A549 treated with dexamethasone at 1 μM for 4 hours (cell line): ENCODE data around the gene HSPA1B. TPM values are rescaled to one million over a fixed set of nuclear protein-coding genes. Genes with fewer than 3 reads are reported as not detected.

Source experiments
- total RNA-seq: library from RNA; stranded (reverse); fragments of 200-300 nt; extraction: Qiagen RNA extraction; gene quantifications from 5 replicates; pipeline ENCODE4 v1.2.3, GENCODE V29; 2022

The HSPA1B gene
- total RNA-seq, result 73.0 to 177 TPM (median 144 TPM) in 5 replicates

DNA sequence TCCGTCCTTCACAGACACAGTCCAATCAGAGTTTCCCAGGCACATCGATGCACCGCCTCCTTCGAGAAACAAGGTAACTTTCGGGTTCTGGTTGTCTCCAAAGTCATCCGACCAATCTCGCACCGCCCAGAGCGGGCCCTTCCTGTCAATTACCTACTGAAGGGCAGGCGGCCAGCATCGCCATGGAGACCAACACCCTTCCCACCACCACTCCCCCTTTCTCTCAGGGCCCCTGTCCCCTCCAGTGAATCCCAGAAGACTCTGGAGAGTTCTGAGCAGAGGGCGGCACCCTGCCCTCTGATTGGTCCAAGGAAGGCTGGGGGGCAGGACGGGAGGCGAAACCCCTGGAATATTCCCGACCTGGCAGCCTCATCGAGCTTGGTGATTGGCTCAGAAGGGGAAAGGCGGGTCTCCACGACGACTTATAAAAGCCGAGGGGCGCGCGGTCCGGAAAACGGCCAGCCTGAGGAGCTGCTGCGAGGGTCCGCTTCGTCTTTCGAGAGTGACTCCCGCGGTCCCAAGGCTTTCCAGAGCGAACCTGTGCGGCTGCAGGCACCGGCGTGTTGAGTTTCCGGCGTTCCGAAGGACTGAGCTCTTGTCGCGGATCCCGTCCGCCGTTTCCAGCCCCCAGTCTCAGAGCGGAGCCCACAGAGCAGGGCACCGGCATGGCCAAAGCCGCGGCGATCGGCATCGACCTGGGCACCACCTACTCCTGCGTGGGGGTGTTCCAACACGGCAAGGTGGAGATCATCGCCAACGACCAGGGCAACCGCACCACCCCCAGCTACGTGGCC lies at the start of gene HSPA1B:
Gene HSPA1B (plus strand): TSS at position 453 of the 794 bp plus-strand sequence. CDS start 213 bp downstream, at position 666.

GRCh38 chr6:31795616-31796298 lies 31.8 kb upstream of the HSPA1B start, which contains the start of gene VARS1:
TSS of gene VARS1 (minus strand) at chr6:31795752. CDS start at chr6:31795217, 535 bp downstream.

DNA sequence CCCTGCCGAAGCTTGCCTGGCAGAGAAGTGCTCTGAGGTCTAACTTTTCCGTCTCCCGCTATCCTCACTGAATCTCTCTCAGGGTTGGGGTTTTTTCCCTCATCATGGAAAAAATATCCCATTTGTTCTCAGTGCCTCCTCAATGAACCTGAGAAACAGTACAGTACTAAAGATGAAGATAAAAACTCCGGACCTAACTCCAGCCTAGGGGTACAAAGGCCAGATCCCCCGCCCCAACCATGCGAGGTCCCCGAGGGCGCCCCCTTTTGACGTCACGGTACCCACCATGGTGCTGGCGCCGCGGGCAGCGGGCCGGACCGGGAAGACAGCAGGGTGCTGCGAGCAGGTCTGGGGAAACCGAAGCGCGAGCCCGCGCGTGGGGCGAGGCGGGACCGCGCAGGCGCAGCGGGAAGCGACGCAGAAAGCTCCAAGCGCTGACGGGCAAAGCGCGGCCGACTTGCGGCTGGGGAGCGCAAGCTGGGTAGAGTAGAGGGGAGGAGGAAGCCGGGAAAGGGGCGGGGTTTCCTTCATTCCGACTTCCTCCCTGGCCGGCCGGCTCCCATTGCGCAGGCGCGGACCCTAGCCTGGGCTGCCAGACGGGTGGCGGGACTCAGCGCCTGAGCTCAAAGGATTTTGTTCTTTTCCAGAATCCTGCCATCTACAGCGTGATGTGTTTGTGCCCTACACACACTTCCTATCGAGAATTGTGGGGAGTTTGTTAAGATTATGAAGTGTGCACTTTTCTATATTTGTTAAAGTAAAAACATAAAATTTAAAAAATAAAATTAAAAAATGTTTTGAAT lies 20.9 kb upstream of the HSPA1B start, which contains the start of gene LSM2:
Gene LSM2 (minus strand): TSS at position 497 of the 803 bp plus-strand sequence. CDS start 209 bp downstream, at position 288.

GRCh38 chr6:31815025-31815838 lies 12.3 kb upstream of the HSPA1B start, which contains the start of the genes HSPA1A and HSPA1L:
TSS of gene HSPA1A (plus strand) at chr6:31815543. CDS start at chr6:31815757, 214 bp downstream.
TSS of gene HSPA1L (minus strand) at chr6:31815283. CDS start at chr6:31811972, 3,311 bp downstream.

DNA sequence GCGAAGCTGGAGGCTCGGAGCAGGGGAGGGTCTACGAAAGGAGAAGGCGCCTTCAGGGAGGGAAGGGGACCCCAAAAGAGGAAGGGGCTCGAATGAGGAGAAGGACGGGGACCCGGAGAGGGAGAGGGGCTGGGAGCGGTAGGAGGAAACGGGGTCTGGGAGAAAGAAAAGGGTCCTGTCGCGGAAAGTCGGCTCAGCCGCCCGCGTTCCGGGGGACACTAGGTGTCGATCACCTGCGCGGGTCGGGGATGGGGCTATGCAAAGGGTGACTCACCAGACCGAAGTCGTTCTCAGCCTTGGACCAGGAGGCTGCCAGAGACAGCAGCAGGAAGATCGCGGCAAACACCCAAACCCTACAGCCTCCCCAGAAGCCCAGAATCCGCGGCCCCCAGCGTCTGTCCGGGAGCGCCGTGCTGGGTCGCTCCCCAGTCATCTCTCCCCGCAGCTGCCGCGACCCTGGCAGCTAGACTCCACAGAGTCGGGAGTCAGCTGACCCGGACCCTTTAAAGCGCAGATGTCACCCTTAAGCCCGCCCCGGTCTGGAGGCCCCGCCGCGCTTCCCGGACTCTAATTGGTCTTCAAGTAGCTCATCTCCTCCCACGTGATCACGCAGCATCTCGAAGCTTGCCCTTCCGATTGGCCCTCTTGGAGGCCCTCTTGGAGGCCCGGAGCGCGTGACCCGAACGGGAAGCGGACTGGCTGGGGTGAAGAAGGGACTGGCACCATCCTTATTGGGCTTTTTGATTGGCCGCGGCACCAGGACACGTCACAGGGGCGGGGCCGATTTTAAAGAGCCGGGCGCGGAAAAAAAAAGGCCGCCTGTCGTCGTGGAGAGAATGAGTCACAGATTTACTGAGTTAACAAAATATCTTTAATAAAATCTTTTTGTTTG lies 35.1 kb downstream of the HSPA1B start, which contains the start of gene NEU1:
Gene NEU1 (minus strand): TSS at position 478 of the 892 bp plus-strand sequence. CDS start 45 bp downstream, at position 433.

DNA sequence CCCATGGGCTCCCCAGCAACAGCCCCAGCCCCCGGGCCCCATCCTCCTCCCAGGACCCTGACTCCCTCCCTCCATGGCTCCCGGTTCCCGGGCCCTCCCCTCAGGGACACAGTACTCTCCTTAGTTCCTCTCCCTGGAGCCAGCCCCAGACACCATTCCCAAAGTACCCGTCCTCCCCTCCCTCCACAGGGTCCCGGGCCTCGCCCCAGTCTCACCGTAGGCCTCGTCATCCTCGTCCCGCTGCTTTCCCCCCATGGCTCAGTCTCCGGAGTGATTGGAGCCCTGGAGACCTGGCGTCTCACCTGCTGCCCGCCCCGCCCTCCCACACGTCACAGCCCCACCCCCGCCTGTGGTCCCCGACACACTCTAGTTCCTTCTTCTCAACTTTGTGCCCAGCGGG lies 51.2 kb downstream of the HSPA1B start, which contains the start of gene SLC44A4:
Gene SLC44A4 (minus strand): TSS at position 272 of the 400 bp plus-strand sequence. CDS start 17 bp downstream, at position 255.

Other genes starting within 250 kb of the HSPA1B start
- 0.20 to 0.46 TPM (median 0.32 TPM) in 5 replicates for gene LTB, start 245.3 kb upstream of the HSPA1B start, total RNA-seq
- 0.11 TPM in 1 of 5 replicates, not detected in the others for gene LST1, start 241.5 kb upstream of the HSPA1B start, total RNA-seq
- gene NCR3, start 234.7 kb upstream of the HSPA1B start, total RNA-seq, result not detected in 5 replicates
- gene AIF1, start 212.5 kb upstream of the HSPA1B start, total RNA-seq, result not detected in 5 replicates
- gene PRRC2A, start 207.0 kb upstream of the HSPA1B start, total RNA-seq, result 60.5 to 88.7 TPM (median 87.7 TPM) in 5 replicates
- 106 to 143 TPM (median 140 TPM) in 5 replicates for gene BAG6, start 175.1 kb upstream of the HSPA1B start, total RNA-seq
- gene APOM, start 171.8 kb upstream of the HSPA1B start, total RNA-seq, result 2.7 to 3.8 TPM (median 3.3 TPM) in 5 replicates
- 11.3 to 13.3 TPM (median 12.8 TPM) in 5 replicates for gene C6orf47, start 167.0 kb upstream of the HSPA1B start, total RNA-seq
- 8.9 to 12.1 TPM (median 11.6 TPM) in 5 replicates for gene GPANK1, start 162.7 kb upstream of the HSPA1B start, total RNA-seq
- gene CSNK2B, start 161.7 kb upstream of the HSPA1B start, total RNA-seq, result 165 to 180 TPM (median 171 TPM) in 5 replicates
- gene LY6G5B, start 157.8 kb upstream of the HSPA1B start, total RNA-seq, result 2.7 to 4.4 TPM (median 4.0 TPM) in 5 replicates
- 0.82 to 1.8 TPM (median 1.4 TPM) in 5 replicates for gene LY6G5C, start 146.7 kb upstream of the HSPA1B start, total RNA-seq
- 13.2 to 16.4 TPM (median 15.7 TPM) in 5 replicates for gene ABHD16A, start 124.4 kb upstream of the HSPA1B start, total RNA-seq
- gene LY6G6F, start 120.9 kb upstream of the HSPA1B start, total RNA-seq, result not detected in 5 replicates
- gene LY6G6D, start 112.4 kb upstream of the HSPA1B start, total RNA-seq, result not detected in 5 replicates
- 0.08 to 0.12 TPM in 2 of 5 replicates, not detected in the others for gene LY6G6C, start 106.0 kb upstream of the HSPA1B start, total RNA-seq
- gene MPIG6B, start 104.4 kb upstream of the HSPA1B start, total RNA-seq, result not detected in 5 replicates
- gene DDAH2, start 98.4 kb upstream of the HSPA1B start, total RNA-seq, result 24.9 to 30.6 TPM (median 28.7 TPM) in 5 replicates
- gene CLIC1, start 91.2 kb upstream of the HSPA1B start, total RNA-seq, result 438 to 455 TPM (median 449 TPM) in 5 replicates
- 8.4 to 14.3 TPM (median 14.1 TPM) in 5 replicates for gene MSH5, start 87.7 kb upstream of the HSPA1B start, total RNA-seq
- gene SAPCD1, start 65.1 kb upstream of the HSPA1B start, total RNA-seq, result 2.1 to 3.7 TPM (median 3.5 TPM) in 5 replicates
- gene VWA7, start 50.4 kb upstream of the HSPA1B start, total RNA-seq, result 0.94 to 1.9 TPM (median 1.7 TPM) in 5 replicates
- 39.7 to 58.5 TPM (median 57.1 TPM) in 5 replicates for gene VARS1, start 32.0 kb upstream of the HSPA1B start, total RNA-seq
- gene LSM2, start 20.8 kb upstream of the HSPA1B start, total RNA-seq, result 47.5 to 56.4 TPM (median 52.4 TPM) in 5 replicates
- gene HSPA1L, start 12.5 kb upstream of the HSPA1B start, total RNA-seq, result 1.1 to 1.8 TPM (median 1.7 TPM) in 5 replicates
- gene HSPA1A, start 12.2 kb upstream of the HSPA1B start, total RNA-seq, result 104 to 243 TPM (median 196 TPM) in 5 replicates
- gene NEU1, start 35.1 kb downstream of the HSPA1B start, total RNA-seq, result 22.0 to 34.1 TPM (median 28.7 TPM) in 5 replicates
- 0.04 to 0.06 TPM in 2 of 5 replicates, not detected in the others for gene SLC44A4, start 51.3 kb downstream of the HSPA1B start, total RNA-seq
- gene EHMT2, start 70.0 kb downstream of the HSPA1B start, total RNA-seq, result 18.2 to 30.9 TPM (median 28.3 TPM) in 5 replicates
- gene ZBTB12, start 74.3 kb downstream of the HSPA1B start, total RNA-seq, result 2.9 to 4.4 TPM (median 3.9 TPM) in 5 replicates
- gene C2, start 100.0 kb downstream of the HSPA1B start, total RNA-seq, result 0.27 to 0.40 TPM (median 0.30 TPM) in 5 replicates
- gene CFB, start 118.4 kb downstream of the HSPA1B start, total RNA-seq, result 1.4 to 2.1 TPM (median 1.6 TPM) in 5 replicates
- gene NELFE, start 131.2 kb downstream of the HSPA1B start, total RNA-seq, result 81.5 to 99.5 TPM (median 85.1 TPM) in 5 replicates
- 17.5 to 26.7 TPM (median 23.7 TPM) in 5 replicates for gene SKIC2, start 131.4 kb downstream of the HSPA1B start, total RNA-seq
- gene DXO, start 144.4 kb downstream of the HSPA1B start, total RNA-seq, result 10.3 to 12.9 TPM (median 12.5 TPM) in 5 replicates
- 0.63 to 1.2 TPM (median 0.89 TPM) in 5 replicates for gene C4A, start 154.3 kb downstream of the HSPA1B start, total RNA-seq
- 0.47 to 0.90 TPM (median 0.64 TPM) in 5 replicates for gene C4B, start 187.1 kb downstream of the HSPA1B start, total RNA-seq
- 0.09 TPM in 1 of 5 replicates, not detected in the others for gene CYP21A2, start 210.7 kb downstream of the HSPA1B start, total RNA-seq